GM19239 (cell line): ENCODE results near the gene VSIG4.
A peak's percentile ranks its signal among the peaks of the same experiment; 100 is the strongest.

Experiments
- DNase-seq: peaks from one replicate; pipeline ENCODE4 v3.0.0; 2011; ENCODE audit warnings: low spot score; ENCODE audit not compliant: insufficient read length
- FAIRE-seq: peaks from 2 replicates; lab custom pipeline; 2011; peaks lifted over from hg19 to GRCh38; lab: Jason Lieb, UNC

VSIG4 gene

DNA sequence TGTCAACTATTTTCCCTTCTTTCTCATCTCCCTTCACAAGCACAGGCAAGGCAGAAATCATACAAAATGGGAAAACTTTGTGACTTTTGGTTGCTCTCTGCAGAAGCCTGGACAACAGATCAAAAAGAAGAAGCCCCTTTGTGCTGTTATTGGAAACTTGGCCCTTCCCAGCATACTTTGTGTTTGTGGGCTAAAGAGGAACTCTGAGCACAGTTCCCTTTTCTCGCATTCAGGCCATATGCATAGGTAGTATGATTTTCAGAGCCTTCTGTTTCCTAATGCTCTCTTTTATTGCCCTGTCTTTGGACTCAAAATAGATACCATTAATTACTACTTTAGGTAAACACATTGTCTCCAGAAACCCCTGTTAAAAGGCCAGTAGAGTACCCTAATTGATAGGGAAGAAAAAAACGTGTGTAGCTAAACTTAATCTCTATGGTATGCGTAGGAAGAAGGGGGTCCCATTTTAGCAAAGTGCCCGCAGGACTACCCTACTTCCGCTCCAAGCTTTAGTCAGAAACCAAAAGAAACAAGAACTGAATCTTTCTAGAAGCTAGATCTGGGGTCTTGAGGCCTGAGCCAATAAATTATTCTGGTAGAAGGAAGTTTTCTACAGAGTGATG lies 26.6 kb downstream of the VSIG4 start:
- DNase-seq (no peak), FAIRE-seq (no peak)

DNA sequence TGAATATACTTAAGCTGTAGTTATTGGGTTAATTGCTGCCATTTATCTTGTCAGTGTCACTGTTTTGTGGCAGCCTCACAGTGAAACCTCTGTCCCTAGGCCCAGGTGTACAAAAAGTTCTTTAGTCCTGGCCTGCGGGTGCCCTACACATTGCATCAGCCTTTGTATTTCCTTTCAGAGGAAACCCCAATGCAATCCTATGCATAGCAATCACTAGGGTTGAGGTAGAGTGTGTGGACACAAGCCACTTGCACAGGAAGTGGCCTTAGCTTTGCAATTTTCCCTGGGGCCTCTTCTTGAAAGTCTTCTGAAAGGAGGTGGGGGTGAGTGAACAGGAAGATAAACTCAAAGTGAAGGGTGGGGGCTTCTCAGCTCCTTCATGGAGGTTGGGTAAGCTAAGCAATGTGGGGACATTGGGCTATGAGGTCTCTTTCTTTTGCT lies 27.8 kb downstream of the VSIG4 start:
- FAIRE-seq (no peak), DNase-seq (no peak)

DNA sequence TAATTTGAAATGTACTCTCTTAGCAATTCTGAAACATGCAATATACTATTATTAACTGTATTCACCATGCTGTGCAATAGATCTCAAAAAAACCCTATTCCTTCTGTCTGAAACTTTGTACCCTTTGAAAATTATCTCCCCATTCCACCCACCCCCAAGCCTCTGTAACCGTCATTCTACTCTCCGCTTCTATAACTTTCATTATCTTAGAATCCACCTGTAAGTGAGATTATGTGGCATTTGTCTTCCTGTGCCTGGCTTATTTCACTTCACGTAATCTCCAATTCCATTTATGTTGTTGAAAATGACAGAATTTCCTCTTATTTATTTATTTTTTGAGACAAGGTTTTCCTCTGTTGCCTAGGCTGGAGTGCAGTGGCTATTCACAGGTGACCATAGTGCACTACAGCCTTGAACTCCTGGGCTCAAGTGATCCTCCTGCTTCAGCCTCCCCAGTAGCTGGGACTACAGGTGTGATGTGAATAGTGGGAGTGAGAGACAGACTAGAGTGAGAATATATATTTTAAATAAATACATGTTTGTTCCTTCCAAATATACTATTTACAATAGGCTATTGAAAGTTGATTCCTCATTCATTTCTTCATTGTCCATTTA lies 30.5 kb downstream of the VSIG4 start:
- FAIRE-seq = peak; percentile 76
- DNase-seq = no peak

DNA sequence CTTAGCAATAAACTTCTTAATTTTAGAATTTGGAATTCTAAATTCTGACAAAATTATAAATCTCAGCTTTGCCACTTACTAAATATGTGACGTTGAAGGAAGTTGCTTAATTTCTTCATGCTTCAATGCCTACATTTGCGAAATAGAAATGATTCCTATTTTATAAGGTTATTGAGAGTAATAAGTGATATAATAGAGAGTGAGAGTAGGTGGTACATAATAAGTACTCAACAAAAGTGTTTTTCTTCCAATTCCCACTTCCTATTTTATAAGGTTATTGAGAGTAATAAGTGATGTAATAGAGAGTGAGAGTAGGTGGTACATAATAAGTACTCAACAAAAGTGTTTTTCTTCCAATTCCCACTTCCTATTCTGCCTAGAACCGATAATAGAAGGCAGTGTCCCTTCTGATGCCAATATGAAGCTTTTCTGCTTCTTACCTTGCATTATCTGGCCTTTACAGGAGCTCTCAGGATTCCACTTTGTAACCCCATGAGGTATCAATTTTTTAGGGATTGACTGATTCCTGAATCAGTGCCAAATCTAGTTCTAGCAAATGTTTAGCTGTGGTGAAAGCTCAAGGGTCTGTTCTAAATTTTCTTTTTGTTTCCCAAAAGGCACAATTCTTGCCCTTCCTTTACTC lies 31.4 kb downstream of the VSIG4 start:
- DNase-seq (no peak), FAIRE-seq (peak; percentile 93)

DNA sequence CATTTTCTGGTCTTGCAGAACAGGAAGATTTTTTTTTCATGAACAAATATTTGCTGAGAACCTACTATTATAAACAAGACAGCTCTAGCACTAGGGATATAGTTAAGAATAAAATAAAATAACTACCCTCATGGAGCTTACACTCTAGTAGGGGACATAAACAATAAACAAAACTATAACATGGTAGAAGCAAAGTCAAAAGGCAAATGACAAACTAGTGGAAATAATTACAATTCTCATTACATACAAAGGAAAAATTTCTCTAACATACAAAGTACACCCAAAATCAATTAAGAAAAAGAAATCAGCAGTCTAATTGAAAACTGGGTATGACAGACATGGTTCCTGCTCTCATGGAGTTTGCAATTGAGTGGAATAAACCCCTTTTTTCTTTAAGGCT lies 32.0 kb downstream of the VSIG4 start:
- no peak for DNase-seq
- no peak for FAIRE-seq

DNA sequence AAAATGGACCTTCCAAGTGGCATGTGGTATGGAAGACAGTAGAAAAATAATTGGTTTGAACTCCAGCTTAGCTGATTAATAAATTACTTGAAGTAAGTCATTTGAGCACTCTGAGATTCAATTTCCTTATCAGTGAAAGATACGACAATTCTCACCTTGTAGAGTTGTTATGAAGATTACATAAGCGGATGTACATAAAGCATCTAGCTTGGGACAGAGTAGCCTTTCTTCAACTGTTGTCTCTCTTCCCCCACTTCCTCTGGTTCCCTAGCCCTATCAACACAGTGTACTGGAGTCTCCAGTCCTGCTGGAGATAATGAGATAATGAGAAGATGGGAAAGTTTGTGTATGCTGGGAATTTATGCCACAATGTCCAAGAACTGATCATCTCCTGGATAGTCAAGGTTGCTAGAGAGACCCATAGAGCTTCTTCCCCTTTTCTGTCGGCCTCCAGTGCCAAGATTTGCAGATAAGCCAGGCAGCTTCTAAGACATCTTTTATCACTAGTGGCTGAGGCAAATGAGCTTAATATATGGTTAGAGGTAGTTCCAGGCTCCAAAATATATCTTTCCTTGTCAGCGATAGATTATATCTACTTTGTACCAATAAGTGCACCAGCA lies 33.9 kb downstream of the VSIG4 start:
- FAIRE-seq (peak; percentile 94), DNase-seq (no peak)

DNA sequence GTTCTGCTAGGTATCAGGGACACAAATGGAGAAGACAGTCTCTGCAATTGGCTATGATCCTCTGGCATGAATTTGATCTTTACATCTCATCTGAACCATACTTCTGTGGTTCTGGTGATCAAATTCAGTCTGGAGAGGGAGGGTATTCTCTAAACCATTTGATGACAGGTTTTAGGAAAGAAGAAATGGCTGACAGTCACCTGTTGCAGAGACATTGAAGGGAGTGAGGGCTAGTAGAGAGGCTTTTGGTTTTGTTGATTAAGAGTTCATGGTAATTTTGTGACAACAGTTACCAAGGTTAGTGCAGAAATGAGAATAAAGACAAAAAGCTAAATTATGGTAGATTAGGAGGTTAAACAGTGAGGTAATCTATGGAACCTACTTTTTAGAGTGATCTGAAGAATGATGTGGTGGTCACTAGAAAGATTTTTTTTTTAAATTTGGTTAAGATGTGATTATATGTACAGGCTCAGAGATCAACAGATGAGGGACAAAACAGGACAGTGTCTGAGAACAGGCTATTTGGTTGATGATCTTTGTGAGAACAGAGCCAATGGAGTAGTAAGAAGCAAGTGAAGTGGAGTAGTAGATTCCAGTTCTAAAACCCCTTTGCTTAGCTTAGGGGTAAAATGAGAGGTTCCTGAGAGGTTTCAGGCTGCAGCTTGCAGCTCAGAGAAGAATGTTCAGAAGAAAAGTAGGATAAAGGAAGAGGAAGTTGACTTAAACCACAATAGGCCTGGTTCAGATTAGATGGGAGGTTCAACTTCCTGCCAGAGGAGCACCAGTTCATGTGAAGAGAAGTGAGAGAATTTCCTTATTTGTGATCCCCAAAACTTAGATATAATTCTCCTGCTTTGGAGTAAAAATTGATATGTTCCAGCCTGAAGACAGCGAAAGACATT lies 34.7 kb downstream of the VSIG4 start:
- DNase-seq = no peak
- peak; percentile 96 for FAIRE-seq

DNA sequence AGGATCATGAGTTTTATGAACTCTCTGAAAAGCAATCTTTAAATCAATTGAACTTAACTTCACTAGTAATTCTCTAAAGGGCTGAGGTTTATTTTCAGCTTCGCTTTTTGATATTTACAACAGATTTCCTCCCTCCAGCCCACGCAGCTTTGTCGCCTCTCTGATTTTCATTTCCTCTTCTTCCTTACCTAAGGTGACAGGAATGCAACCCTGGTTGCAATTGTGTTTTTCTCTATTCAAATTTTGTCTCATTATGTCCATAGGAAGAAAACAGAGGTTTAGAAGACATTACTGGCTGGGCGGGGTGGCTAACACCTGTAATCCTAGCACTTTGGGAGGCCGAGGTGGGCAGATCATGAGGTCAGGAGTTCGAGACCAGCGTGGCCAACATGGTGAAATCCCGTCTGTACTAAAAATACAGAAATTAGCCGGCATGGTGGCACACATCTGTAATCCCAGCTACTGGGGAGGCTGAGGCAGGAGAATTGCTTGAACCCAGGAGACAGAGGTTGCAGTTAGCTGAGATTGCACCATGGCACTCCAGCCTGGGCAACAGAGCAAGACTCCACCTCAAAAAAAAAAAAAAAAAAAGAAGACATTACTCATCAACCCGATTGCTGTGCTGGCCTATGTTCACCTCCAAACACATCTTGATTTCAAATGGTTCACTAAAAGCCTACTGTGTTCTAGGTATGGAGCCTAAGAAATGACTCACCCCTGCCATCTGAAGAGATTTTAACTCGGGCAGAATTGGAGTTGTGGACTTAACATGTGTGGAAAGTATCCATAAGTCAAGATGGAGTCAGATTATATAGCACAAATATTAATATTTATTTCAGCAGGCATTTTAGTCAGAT lies 36.8 kb downstream of the VSIG4 start:
- DNase-seq (no peak), FAIRE-seq (peak; percentile 96)

DNA sequence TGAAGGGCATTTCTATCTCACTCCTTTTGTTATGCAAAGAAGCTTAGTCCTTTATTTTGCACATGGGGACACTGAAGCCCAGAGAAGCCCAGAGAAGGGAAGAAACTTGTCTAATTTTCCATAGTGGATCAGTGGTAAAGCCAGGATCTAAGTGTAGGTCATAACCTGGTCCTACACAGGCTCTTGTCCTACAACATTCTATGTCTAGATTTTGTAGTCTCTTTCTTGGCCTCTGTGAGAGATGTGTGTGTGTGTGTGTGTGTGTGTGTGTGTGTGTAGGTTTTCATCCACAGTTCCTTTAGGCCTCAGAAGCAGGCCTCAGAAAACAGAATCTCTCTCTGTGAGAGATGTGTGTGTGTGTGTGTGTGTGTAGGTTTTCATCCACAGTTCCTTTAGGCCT lies 38.3 kb downstream of the VSIG4 start:
- DNase-seq = no peak
- FAIRE-seq = no peak

DNA sequence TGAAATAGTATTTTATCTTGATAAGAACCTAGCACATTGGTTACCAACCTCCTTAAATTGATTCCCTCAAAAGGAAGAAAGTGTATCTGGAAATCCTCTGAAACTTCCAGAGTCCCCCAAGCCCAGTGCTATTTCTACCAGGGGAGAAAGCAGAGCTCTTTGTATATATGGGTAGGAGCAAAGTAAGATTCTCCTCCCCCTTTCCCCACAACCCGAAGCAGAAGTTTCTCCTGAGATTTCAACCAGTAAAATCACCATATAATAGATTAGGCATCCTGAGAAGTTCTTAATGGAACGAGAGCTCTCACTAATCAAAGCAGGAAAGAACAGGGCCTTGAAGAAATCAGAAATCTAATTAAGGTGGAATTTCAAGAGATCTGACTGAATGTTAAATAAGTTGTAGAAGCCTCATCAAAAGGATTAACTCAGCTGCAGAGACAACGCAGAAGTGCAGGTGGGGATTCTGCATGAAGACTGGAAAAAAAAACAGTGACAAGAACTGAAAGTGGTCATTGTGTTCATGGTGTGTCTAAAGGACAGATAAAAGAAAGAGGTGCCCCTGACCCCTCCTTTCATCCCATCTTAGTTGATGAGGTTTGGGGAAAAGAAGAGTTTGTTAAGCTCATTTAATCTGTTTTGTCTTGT lies 39.1 kb downstream of the VSIG4 start:
- DNase-seq = no peak
- peak; percentile 93 for FAIRE-seq

DNA sequence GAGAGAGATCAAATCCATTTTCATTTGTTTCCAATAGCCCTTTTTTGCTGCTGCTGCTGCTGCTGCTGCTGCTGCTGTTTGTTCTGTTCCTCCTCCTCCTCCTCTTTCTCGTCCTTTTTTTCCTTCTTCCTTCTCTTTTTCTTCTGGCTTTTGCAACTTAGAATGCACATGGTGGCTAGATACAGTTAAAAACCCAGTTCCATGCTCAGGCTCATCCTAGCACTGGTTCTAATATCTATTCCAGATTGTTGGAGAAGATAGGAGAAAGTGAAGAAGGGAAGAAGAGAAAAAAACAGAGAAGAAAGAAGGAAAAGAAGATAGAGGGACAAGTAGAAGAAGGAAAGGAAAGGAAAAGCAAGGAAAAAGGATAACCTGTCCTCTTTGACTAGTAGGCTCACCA lies 39.7 kb downstream of the VSIG4 start:
- DNase-seq (no peak), FAIRE-seq (peak; percentile 94)

DNA sequence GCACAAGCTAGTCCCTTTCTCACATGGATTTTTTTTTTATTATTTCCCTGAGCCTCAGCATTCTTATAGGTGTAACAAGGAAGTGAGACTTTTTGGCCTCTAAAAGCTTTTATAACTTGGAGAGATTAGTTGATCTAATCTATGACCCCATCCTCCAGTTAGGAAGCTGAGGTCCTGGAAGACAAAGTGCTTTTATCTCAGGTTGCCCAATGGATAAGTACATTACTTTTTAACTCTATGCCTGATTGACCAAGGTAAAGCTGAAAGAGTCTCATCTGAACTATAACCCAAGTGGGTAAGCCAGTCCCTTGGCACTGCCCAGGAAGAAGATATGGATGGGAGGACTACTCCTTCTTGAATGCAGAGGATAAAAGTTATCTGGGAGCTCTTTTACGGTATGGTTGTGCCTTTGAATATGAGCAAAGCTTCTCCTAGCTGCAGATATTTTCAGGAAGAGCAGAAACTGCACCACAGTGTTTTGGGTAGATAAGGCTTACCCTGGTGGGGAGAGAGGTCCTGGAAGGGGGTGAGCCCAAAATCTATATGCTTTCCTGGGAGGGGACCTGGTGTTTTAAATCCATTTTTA lies 40.2 kb downstream of the VSIG4 start:
- FAIRE-seq = peak; percentile 85

DNA sequence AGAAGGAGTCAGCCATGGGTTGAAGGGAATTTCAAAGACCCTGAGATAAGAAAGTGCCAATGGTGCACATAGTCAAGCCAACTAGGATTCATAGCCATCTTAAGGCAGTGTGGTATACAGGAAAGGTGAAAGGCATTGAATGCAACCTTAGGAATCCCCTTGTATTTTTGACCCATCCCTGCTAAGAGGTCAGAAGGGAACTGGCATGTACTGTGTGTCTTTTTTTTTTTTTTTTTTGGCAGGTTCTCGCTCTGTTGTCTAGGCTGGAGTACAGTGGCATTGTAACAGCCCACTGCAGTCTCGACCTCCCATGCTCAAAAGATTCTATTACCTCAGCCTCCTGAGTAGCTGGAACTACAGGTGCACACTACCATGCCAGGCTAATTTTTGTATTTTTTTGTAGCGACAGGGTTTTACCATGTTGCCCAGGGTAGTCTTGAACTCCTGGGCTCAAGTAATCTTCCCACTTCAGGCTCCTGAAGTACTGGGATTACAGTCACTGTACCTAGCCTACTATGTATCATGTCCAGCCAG lies 40.8 kb downstream of the VSIG4 start:
- no peak for DNase-seq
- no peak for FAIRE-seq

More for the DNA sequence above, 40.2 kb downstream of the VSIG4 start:
- DNase-seq = no peak

DNA sequence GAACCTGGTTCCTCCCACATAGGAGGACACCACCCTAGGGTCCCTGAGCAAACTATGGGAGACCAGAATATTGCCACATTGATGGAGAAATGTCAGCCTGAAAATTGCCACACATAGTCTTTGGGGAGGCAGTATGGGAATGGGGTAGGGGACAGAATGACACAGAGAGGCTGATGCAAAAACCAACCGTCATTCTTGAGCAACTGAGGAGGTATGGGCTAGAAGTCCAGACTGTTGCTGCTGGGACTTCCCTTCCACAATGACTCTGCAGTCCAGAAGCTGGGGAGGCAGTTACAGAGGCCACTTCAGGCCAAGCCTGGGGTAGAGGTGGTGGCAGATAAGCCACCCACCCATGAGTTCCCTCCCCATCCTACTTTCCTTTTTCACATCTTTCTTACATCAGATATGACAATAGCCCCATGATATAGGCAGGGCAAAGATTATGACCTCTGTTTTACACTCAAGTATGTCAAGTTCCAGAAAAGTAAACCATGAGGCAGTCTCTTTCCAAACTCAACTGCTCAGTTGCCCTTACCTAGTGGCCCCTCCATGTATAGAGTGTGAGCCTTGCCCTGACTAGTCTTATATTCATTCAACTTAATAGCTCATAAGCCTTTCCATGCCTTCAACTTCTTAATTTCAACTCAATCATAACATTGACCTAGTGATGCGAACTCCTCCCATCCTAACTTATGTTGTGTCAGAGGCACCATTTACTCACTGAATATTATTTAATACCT lies 41.7 kb downstream of the VSIG4 start:
- DNase-seq = no peak
- FAIRE-seq = peak; percentile 49

DNA sequence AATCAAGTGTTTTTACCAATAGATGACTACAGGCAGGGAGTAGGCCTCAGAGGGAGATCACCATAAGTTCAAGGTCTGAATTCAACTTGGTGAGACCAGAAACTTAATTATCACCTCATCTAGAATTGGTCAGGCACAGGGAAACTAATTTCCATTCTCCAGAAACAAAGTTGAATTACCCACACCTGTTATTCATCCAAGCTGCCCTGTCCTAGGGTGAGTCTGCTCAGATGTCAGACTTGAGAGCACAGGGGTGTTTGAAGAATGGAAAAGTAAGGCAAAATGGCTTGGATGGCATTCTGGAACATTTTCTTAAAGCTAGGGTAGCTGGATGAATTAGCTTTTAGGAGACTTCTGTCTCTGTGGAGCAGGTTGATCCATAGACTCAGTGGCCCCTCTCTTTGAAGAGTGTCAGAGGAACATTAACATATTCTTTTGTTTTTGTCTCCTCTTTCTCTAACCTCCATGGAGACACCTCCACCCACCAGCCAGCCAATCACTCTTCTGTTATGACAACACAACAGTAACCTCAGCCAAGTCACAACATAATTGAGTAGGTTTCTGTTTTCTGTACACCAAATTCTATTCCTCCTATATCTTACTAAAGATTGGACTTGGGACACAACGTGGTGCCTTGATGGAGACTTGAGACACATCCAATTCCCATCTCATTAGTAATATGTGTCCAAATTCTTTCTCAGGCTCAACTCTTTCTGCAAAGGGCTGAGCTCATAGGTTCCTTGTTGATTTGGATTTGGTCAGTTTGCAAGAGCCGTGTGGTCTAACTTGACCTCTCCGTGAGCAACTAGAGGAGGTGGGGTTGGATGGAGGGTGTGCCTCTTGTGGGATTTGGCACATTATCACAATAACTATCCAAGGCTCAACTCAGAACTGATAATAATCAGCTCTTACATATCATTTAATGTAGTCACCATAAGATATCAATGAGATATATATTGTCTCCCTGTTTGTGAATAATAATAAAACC lies 45.1 kb downstream of the VSIG4 start:
- FAIRE-seq (peak; percentile 78), DNase-seq (no peak)

DNA sequence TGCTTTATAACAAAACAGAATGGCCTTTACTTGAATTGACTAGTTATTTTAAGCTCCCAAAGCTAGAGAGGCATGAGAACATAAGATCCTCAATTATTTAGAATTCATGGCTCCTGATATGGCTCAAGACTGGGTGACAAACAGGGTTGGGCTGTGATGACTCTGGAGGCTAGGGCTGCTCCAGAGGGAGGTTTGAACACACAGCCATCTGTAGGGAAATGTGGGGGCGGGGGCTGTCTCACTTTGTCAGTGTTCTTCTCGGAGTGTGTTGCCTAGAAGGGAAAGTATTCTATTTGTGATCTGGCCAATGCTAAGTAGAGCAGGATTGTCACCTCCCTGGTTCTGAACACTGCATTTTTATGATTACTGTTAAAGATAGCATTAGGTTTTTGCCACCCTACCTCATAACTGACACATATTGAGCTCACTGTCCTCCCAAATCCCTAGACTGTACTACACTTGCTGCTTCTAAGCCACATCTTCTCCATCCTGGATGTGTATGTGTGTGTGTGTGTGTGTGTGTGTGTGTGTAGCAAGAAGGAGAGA lies 45.9 kb downstream of the VSIG4 start:
- DNase-seq (no peak), FAIRE-seq (no peak)
